Stomach (tissue), 4 donors: ENCODE data around the gene CCND1.

ENCODE experiments used
- CTCF ChIP-seq, 7 experiments: fragments of 450-650 bp in 4 of 7; fragments of 200-600 bp in 3 of 7; sonication (generic) in 3 of 7; IDR thresholded peaks; one replicate each; pipeline ENCODE4 v1.5.1; 2016 to 2019; ENCODE audit warnings: antibody characterized with exemption in 7 of 7, control low read depth in 2 of 7, mild to moderate bottlenecking in 1 of 7
- POLR2A ChIP-seq, 4 donors: fragments of 450-650 bp; IDR thresholded peaks; one replicate each; pipeline ENCODE4 v1.6.1; 2016; ENCODE audit warnings: antibody characterized with exemption in 4 of 4, control low read depth in 2 of 4, mild to moderate bottlenecking in 1 of 4, moderate library complexity in 1 of 4
- POLR2AphosphoS5 ChIP-seq, 3 donors: sonication (generic); formaldehyde crosslinking; IDR thresholded peaks; one replicate each; pipeline ENCODE4 v1.6.1; 2016; ENCODE audit warnings: antibody characterized with exemption in 3 of 3

GRCh38 chr11:69686856-69687255 lies 45.9 kb downstream of the CCND1 start:
- no peak for TF ChIP-seq CTCF (IDR thresholded peaks at IDR 0.05)
- TF ChIP-seq POLR2AphosphoS5 (IDR thresholded peaks at IDR 0.05): no peak
- no peak for TF ChIP-seq POLR2A (IDR thresholded peaks at IDR 0.05)
